ENCODE measurements around the gene SERAC1.
"Not testable (repeated sequence)": the region's sequence is repeated elsewhere in the genome, so short reads cannot be mapped to it uniquely, and the experiment has no call there.

The SERAC1 gene

DNA sequence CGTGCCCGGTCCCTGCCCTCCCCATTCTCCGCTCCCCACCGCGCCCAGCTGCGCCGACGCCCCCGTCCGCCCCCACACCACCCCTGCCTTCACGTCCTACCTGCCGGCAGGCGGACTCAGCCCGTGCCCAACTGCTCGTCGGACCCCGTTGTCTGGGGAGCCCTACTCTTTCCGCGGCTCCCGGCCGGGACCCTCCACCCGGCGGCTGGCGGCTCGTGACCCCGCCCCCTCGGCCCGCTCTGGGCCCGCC, at the start of gene SERAC1:
Gene SERAC1, minus strand, starts transcription at position 223 of the 250 bp plus-strand sequence. CDS start 9,899 bp downstream, outside the sequence.
- DNase-seq = no peak

DNA sequence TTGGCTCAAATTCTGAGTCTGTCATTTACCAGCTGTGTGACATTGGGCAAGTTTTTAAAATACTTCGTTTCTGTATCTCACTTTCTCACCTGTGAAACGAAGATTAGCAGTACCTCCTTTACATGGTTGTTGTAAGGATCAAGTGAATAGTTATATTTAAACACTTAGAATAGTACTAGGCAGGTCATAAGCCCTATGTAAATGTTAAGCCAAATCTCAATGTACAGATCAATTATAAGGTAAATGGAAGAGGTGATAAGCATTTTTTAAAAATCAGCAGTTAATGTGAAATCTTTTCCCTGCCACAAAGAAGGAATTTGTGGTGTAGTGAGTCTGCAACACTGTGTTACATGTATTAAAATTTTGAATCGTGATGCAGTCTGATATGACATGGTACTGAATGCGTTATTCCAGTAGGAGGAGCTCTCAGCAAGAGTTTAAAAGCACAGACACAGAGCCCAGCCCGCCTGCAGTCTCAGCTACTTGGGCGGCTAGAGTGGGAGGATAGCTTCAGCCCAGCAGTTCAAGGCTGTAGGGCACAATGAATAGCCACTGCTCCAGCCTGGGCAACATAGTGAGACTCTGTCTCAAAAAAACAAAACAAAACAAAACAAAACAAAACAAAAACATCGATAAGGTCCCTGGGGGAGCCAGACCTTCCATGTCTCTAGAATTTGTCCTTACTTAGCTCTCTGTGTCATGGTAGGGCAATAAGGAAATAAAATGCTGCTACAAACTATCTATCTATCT, 46.0 kb upstream of the SERAC1 start:
- peak; percentile 45 for DNase-seq

DNA sequence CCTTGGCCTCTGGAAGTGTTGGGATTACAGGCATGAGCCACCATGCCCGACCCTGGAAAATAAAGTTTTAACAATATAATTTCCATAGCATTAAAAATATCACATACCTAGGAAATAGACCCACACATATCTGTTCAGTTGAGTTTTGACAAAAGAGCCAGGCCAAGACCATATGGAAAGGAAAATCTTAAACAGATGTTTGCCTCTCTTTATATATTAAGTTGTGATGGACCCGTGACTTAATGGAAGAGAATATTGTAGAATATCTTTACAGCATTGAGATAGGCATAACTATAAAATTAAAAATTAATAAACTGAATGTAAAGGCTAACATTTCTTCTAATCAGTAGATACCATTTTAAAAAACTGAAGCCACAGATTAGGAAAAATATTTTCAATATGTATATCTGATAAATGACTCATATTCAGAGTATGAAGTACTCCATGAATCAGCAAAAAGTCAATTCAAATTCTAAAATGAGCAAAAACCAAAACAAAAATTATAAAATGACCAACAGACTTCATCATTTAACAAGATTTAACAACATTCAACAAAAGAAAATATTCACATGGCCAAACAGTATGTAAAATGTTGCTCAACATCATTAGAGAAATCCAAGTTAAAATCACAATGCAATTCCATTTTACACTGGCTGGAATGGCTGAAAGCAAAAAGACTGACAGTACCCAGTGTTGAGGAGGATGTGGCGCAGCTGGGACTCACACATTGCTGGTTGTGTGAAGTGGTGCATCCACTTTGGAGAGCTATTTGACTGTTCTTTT, 43.4 kb upstream of the SERAC1 start:
- no peak for DNase-seq

DNA sequence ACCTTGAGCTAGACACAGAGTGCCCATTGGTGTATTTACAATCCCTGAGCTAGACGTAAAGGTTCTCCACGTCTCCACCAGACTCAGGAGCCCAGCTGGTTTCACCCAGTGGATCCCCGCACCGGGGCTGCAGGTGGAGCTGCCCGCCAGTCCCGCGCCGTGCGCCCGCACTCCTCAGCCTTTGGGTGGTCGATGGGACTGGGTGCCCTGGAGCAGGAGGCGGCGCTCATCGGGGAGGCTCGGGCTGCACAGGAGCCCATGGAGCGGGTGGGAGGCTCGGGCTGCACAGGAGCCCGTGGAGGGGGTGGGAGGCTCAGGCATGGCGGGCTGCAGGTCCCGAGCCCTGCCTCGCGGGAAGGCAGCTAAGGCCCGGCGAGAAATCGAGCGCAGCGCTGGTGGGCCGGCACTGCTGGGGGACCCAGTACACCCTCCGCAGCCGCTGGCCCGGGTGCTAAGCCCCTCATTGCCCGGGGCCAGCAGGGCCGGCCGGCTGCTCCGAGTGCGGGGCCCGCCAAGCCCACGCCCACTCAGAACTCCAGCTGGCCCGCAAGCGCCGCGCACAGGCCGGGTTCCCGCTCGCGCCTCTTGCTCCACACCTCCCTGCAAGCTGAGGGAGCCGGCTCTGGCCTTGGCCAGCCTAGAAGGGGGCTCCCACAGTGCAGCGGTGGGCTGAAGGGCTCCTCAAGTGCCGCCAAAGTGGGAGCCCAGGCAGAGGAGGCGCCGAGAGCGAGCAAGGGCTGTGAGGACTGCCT, 41.7 kb upstream of the SERAC1 start:
- DNase-seq = not testable (repeated sequence)

GRCh38 chr6:158208226-158209030, 40.4 kb upstream of the SERAC1 start:
- DNase-seq = not testable (repeated sequence)

- no peak for DNase-seq
These were observed 39.3 kb upstream of the SERAC1 start for GRCh38 chr6:158207422-158207788.

- no peak for DNase-seq
These were observed 38.8 kb upstream of the SERAC1 start for GRCh38 chr6:158206740-158207421.

GRCh38 chr6:158205169-158205944, 37.3 kb upstream of the SERAC1 start:
- no peak for DNase-seq

- no peak for DNase-seq
These were observed 30.4 kb upstream of the SERAC1 start for GRCh38 chr6:158198461-158198860.

DNA sequence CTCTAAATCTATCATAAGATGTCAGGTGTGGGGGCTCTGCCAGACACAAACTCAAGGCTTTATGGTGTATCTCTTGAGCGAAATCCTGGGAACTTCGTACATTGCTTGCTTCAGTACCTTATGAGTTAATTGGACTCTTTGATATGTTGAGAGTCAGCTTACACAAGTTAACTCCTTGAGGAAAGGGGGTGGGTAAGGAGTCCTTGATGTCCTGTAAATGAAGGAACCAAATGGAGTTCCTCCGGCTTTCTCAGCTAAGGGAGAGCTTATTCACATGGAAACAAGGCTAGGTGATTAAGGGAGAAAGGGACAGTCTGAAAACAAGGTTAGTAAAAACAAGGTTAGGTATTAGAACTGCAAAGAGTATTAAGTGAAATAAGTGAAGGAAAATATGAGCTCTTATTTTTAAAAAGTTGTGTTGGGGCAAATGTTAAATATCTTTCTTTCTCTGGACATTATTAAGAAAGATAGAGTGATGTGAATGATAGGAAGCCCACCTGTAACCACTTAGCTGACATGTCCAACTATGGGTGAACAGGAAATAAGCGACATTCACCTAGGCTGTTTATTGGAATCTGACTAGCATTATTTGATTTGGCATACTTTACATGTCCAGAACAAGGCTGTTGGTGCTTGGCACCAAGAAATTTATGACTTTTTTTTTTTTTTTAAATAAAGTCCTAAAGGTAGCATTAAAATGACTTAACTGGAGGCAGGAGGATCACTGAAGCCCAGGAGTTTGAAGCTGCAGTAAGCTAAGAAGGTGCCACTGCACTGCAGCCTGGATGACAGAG, 26.6 kb upstream of the SERAC1 start:
- DNase-seq = no peak

- no peak for DNase-seq
These were observed 23.7 kb upstream of the SERAC1 start for GRCh38 chr6:158191761-158192160.

GRCh38 chr6:158191032-158191431, 23.0 kb upstream of the SERAC1 start:
- no peak for DNase-seq

DNA sequence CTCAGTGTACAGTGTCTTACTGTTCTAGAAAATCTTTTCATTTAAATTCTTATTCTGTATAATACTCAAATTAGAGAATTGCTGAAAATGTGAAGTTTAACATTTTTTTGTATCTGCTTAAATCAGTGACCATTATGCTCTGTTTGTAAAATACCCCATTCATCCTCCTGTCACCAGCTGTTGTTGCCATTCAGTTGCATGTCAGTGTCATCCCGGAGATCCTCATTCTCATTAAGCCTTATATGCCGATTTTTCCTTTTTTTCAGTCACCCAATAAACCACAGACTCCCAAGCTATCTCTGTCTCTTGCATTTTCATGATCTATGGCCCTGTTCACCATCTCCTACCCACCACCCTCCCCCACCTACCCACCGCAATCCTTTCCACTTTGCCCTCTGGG, 20.5 kb upstream of the SERAC1 start:
- DNase-seq = no peak

- no peak for DNase-seq
These were observed 17.8 kb upstream of the SERAC1 start for GRCh38 chr6:158185729-158186456.

DNA sequence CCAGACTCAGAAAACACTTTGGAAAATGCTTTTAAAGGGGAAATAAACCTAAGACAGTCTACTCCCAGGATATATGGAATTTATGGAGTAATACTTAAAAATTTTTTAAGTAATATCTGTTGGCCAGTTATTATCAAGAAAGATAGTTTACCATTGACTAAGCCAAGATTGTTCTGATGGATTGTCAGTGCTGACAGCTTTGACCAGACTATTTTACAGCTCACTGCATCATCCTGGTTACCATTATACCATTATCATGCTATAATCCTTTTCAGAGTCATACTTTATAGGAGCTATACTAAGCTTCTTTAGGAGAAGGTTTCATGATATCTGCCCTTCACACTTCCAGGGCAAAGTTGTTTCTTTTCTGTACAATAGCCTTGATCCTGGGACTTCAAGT, 16.5 kb upstream of the SERAC1 start:
- DNase-seq = no peak

GRCh38 chr6:158183174-158183972, 15.3 kb upstream of the SERAC1 start:
- not testable (repeated sequence) for DNase-seq

DNA sequence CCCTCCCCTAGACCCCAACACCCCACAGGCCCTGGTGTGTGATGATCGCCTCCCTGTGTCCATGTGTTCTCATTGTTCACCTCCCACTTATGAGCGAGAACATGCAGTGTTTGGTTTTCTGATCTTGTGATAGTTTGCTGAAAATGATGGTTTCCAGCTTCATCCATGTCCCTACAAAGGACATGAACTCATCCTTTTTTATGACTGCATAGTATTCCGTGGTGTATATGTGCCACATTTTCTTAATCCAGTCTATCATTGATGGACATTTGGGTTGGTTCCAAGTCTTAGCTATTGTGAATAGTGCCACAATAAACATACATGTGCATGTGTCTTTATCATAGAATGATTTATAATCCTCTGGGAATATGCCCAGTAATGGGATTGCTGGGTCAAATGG, 9.7 kb upstream of the SERAC1 start:
- not testable (repeated sequence) for DNase-seq

DNA sequence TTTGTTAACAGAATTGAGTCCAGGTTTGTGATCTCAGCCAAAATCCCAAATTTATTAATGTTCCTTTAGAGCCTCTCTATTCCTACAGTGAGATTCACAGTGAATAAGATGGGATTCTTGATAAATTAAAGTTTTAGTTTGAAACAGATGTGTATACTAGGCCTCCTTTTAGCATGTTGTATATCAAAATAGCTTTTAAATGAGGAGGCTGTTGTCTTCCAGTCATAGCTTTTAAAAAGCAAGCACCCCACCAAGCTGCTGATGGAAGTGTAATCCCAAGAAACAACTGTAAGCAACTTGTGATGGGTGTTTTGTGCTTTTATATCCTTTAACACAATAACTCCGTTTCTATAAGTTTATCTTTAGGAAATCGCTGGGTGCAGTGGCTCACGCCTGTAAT, 7.0 kb upstream of the SERAC1 start:
- DNase-seq = no peak

GRCh38 chr6:158174514-158174913, 6.5 kb upstream of the SERAC1 start:
- no peak for DNase-seq
